A673 (cell line): Measurements from ENCODE around the gene MEGF6.

Experiments used
- EZH2 ChIP-seq: fragments of 200-600 bp; sonication (generic); IDR thresholded peaks from 2 replicates; pipeline ENCODE4 v1.6.1; 2017; ENCODE audit warnings: borderline replicate concordance, low read depth, mild to moderate bottlenecking, mixed read lengths, antibody characterized with exemption, low read length; ENCODE audit not compliant: poor library complexity, severe bottlenecking
- TF ChIP-seq, protein P1 (sequence below): fragments of 300-800, 200-600 bp; sonication (generic); conservative IDR thresholded peaks from 2 replicates; pipeline ENCODE4 v1.5.1; 2017; ENCODE audit warnings: low read depth, mild to moderate bottlenecking, antibody characterized with exemption, low read length, moderate library complexity, mixed read lengths

DNA sequence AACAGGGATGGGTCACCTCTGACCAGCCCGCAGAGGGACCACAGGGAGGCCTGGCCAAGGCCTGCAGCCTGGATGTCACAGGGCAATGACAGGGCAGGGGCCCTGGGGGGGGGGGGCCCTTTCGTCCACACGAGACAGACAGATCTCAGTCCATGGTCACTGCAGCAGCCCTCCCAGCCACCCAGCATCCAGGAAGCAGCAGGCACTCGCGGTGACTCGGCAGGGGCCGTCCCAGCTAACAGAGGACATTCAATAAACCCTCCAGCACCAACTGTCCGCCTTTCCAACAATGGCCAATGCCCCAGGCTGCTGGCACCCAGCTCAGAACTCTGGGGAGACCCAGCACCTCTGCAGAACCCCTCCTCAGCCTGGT, 32.9 kb downstream of the MEGF6 start:
- TF ChIP-seq, protein P1, sequence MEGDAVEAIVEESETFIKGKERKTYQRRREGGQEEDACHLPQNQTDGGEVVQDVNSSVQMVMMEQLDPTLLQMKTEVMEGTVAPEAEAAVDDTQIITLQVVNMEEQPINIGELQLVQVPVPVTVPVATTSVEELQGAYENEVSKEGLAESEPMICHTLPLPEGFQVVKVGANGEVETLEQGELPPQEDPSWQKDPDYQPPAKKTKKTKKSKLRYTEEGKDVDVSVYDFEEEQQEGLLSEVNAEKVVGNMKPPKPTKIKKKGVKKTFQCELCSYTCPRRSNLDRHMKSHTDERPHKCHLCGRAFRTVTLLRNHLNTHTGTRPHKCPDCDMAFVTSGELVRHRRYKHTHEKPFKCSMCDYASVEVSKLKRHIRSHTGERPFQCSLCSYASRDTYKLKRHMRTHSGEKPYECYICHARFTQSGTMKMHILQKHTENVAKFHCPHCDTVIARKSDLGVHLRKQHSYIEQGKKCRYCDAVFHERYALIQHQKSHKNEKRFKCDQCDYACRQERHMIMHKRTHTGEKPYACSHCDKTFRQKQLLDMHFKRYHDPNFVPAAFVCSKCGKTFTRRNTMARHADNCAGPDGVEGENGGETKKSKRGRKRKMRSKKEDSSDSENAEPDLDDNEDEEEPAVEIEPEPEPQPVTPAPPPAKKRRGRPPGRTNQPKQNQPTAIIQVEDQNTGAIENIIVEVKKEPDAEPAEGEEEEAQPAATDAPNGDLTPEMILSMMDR, result no peak
- no peak for TF ChIP-seq EZH2
